ENCODE results near the gene ACHE.
A peak's percentile ranks its signal among the peaks of the same experiment; 100 is the strongest.

ACHE gene

DNA sequence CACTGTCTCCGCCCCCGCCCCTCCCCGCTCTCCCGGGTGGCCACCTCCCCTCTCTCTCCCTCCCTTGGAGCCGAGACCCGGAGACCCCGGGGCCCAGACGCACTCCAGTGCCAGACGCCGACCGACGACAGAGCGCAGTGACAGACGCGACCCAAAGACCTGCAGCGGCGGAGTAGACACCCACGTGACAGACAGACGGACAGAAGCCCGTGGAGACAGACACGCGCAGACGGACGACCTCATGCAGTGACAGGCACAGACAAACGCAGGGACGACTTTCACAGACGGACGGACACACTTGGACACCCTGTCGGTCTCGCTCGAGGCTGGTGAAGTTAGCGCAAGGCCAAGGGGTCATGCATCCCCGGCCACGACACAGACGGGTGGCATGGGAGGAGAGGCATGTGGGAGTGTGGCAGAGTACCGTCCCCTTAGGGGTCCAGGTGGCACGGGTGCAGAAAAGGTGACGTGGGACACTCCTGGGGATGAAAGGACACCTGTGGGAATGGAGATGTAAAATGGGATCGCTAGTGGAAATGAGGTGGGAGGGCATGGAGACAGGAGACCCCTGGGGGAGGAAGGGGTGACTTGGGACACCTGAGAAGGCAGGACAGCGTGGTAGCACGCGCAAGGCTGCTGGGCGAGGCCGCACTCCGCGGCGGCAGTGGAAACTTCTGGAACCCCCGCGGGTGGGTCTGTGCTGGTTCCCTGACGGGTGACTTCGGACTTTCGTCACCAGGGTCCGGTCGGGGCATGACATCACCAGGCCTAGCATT lies 456 bp upstream of the ACHE start:
- Histone ChIP-seq H3K79me2 (ENCODE audit: low read length) (no peaks in the 10 kb centered on the region), H2AFZ (ENCODE audit: low read depth, low read length) (no peak overlapping the region), H3K4me3 (ENCODE audit: low read length) (no peak overlapping the region), H3K9ac (ENCODE audit: low read length) (no peak overlapping the region), H3K4me2 (ENCODE audit: low read length) (no peak overlapping the region), H3K4me1 (ENCODE audit: low read length) (peaks cover 6% of the 10 kb centered on the region; the same call in 1 of the 2 replicates), H3K36me3 (replicated peaks; ENCODE audit: low read depth, low read length) (no peaks in the 10 kb centered on the region), H3K27me3 (ENCODE audit: low read depth, low read length) (peaks cover 2% of the 10 kb centered on the region; the same call in 1 of the 2 replicates), H4K20me1 (ENCODE audit: insufficient read depth, low read length) (no peaks in the 10 kb centered on the region), H3K27ac (ENCODE audit: low read length) (no peak overlapping the region), H3K9me3 (ENCODE audit: insufficient read depth, low read length) (no peaks in the 10 kb centered on the region)
- TF ChIP-seq, protein P1, sequence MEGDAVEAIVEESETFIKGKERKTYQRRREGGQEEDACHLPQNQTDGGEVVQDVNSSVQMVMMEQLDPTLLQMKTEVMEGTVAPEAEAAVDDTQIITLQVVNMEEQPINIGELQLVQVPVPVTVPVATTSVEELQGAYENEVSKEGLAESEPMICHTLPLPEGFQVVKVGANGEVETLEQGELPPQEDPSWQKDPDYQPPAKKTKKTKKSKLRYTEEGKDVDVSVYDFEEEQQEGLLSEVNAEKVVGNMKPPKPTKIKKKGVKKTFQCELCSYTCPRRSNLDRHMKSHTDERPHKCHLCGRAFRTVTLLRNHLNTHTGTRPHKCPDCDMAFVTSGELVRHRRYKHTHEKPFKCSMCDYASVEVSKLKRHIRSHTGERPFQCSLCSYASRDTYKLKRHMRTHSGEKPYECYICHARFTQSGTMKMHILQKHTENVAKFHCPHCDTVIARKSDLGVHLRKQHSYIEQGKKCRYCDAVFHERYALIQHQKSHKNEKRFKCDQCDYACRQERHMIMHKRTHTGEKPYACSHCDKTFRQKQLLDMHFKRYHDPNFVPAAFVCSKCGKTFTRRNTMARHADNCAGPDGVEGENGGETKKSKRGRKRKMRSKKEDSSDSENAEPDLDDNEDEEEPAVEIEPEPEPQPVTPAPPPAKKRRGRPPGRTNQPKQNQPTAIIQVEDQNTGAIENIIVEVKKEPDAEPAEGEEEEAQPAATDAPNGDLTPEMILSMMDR (IDR thresholded peaks at IDR 0.05; ENCODE audit: low read depth, low read length), result no peak
- TF ChIP-seq EZH2phosphoT487 (IDR thresholded peaks at IDR 0.05; ENCODE audit: low read depth), result no peak

DNA sequence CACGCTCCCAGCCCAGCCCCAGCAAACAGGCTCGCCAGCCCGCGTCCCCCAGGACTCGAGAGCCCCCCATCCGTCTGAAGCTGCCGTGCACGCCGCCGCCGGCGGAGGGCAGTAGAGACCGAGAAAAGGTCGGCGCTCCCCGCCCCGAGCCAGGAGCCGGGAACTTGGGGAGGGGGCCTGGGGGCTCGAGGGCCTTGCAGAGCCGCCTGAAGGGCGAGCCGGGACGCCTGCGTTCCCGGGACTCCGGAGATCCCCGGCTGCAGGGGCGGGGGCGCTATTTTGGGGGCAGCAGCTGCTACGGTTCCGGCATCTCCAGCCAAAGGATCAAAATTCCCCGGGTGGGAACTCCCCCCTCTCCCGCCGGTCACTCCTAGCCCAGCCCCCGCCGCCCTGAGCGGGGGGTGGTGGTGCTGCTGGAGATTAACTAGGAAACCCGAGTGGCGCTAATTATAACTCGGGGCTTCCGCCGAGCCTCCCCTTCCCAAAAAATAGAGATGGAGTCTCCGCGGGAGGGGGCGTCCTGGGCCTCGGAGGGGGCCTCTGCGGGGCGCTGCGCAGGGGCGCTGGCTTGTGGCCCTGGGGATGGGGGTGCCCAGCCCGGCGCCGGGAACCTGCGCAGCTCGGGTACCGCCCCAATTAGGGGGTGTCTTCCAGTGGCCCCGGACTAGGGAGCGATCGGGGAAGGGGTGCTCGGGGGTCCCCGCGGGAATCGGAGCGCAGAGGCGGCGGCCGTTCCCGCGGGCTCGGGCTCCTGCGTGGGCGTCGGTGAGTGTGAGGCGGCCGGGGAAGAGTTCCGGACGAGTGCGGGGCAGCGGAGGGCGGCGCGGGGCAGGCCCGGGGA lies 608 bp downstream of the ACHE start:
- H3K79me2 ChIP-seq (ENCODE audit: low read length), result no peaks in the 10 kb centered on the region
- H4K20me1 ChIP-seq (ENCODE audit: insufficient read depth, low read length), result no peaks in the 10 kb centered on the region
- no peak overlapping the region for H3K27ac ChIP-seq (ENCODE audit: low read length)
- H3K4me3 ChIP-seq (ENCODE audit: low read length), result peak overlapping the region; percentile 68
- no peaks in the 10 kb centered on the region for H3K9me3 ChIP-seq (ENCODE audit: insufficient read depth, low read length)
- H3K36me3 ChIP-seq (replicated peaks; ENCODE audit: low read depth, low read length), result no peaks in the 10 kb centered on the region
- peak overlapping the region; percentile 29; the same call in 1 of the 2 replicates for H2AFZ ChIP-seq (ENCODE audit: low read depth, low read length)
- peaks cover 13% of the 10 kb centered on the region; the same call in 1 of the 2 replicates for H3K4me1 ChIP-seq (ENCODE audit: low read length)
- peak overlapping the region; percentile 68 for H3K4me2 ChIP-seq (ENCODE audit: low read length)
- peaks cover 2% of the 10 kb centered on the region; the same call in 1 of the 2 replicates for H3K27me3 ChIP-seq (ENCODE audit: low read depth, low read length)
- peak overlapping the region; percentile 24; the same call in 1 of the 2 replicates for H3K9ac ChIP-seq (ENCODE audit: low read length)
- TF ChIP-seq, protein P1 (IDR thresholded peaks at IDR 0.05; ENCODE audit: low read depth, low read length), result peak; percentile 89
- TF ChIP-seq EZH2phosphoT487 (IDR thresholded peaks at IDR 0.05; ENCODE audit: low read depth), result no peak

DNA sequence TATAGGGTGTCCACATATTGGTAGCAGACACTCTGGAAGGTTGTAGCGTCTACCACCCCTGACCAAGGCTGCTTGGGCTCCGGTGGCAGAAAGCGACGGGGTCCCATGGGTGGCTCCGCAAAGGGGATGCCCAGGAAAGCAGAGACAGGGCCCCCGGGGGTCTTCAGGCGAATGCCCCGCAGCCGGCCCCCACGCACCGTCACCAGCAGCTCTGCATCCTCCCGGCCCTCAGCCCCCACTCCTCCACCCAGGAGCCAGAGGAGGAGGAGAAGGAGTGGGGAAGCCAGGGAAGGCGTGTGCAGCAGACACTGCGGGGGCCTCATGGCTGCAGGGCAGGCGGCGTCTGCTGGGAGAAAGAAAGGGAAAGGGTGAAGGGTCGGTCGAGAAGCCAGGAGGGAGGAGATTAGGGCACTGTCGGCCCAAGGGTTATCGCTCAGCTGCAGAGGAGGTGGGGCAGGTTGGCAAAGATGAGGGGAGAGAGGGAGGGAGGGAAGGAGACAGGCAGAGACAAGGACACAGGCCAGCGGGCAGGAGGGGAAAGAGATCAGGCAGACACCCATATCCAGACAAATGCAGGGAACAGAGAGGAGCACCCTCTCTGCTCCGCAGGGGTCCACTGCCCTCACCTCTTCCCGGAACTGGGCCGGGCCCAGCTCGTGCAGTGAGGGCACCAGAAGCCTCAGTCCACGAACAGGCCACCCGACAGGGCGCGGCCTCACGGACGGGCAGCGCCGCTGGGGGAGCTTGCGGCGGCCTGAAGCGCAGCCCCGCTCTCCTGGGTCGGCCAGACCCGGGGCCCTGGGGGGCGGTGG lies 1.6 kb downstream of the ACHE start:
- H3K27me3 ChIP-seq (ENCODE audit: low read depth, low read length), result no peaks in the 10 kb centered on the region
- H3K4me2 ChIP-seq (ENCODE audit: low read length), result peak overlapping the region; percentile 68
- no peaks in the 10 kb centered on the region for H4K20me1 ChIP-seq (ENCODE audit: insufficient read depth, low read length)
- no peak overlapping the region; the same call in 1 of the 2 replicates for H3K4me3 ChIP-seq (ENCODE audit: low read length)
- peaks cover 13% of the 10 kb centered on the region; the same call in 1 of the 2 replicates for H3K4me1 ChIP-seq (ENCODE audit: low read length)
- no peak overlapping the region for H2AFZ ChIP-seq (ENCODE audit: low read depth, low read length)
- peaks cover 4% of the 10 kb centered on the region for H3K79me2 ChIP-seq (ENCODE audit: low read length)
- peaks cover under 1% of the 10 kb centered on the region for H3K36me3 ChIP-seq (replicated peaks; ENCODE audit: low read depth, low read length)
- TF ChIP-seq EZH2phosphoT487 (IDR thresholded peaks at IDR 0.05; ENCODE audit: low read depth), result no peak
- TF ChIP-seq, protein P1 (IDR thresholded peaks at IDR 0.05; ENCODE audit: low read depth, low read length), result no peak
- H3K9me3 ChIP-seq (ENCODE audit: insufficient read depth, low read length), result no peaks in the 10 kb centered on the region
- no peak overlapping the region for H3K9ac ChIP-seq (ENCODE audit: low read length)
- H3K27ac ChIP-seq (ENCODE audit: low read length), result no peak overlapping the region

Data from OCI-LY3 (cell line).